Tibial artery (tissue), 4 donors: Measurements from ENCODE around the gene GSTT2B.
"Not testable (repeated sequence)": the region's sequence is repeated elsewhere in the genome, so short reads cannot be mapped to it uniquely, and the experiment has no call there.

Experiments used
- DNase-seq, 2 donors: peaks; one replicate each; pipeline ENCODE4 v3.0.0-alpha.2; 2019
- H3K27ac ChIP-seq, 2 donors: fragments of 200-600 bp; sonication (generic) in 1 of 2; 1 replicate in 1 of 2; 2 replicates in 1 of 2; pipeline ENCODE4 v1.5.1; 2018 to 2019; ENCODE audit warnings: mild to moderate bottlenecking in 1 of 2
- H3K27me3 ChIP-seq, 2 donors: fragments of 200-600 bp; sonication (generic) in 1 of 2; one replicate each; pipeline versions ENCODE4 v1.5.1 to v1.6.0; 2016 to 2019
- H3K36me3 ChIP-seq, 3 donors: fragments of 200-600 bp; sonication (generic) in 2 of 3; one replicate each; pipeline ENCODE4 v1.5.1; 2016 to 2019; ENCODE audit warnings: mild to moderate bottlenecking in 2 of 3
- H3K4me1 ChIP-seq, 4 donors: fragments of 200-600 bp; sonication (generic) in 2 of 4; 1 replicate in 3 of 4; 2 replicates in 1 of 4; pipeline ENCODE4 v1.5.1; 2016 to 2019
- H3K4me3 ChIP-seq, 2 donors: fragments of 200-600 bp; sonication (generic) in 1 of 2; 1 replicate in 1 of 2; 2 replicates in 1 of 2; pipeline ENCODE4 v1.5.1; 2018 to 2019; ENCODE audit warnings: mild to moderate bottlenecking in 2 of 2
- H3K9me3 ChIP-seq, 3 donors: fragments of 200-600 bp; sonication (generic) in 1 of 3; one replicate each; pipeline ENCODE4 v1.5.1; 2016 to 2019
- intact Hi-C: fragments of 100-400 bp; cut with DNase I; formaldehyde crosslinking; loops from one replicate; pipeline ENCODE4 v1.15.0; 2023; ENCODE audit warnings: low total_unique reads
- TF ChIP-seq, protein P1 (sequence below), 2 experiments: fragments of 200-600 bp in 1 of 2; fragments of 450-650 bp in 1 of 2; IDR thresholded peaks; one replicate each; pipeline ENCODE4 v1.5.1; 2017 to 2019; ENCODE audit warnings: antibody characterized with exemption in 2 of 2, mild to moderate bottlenecking in 1 of 2, moderate library complexity in 1 of 2

Gene GSTT2B

DNA sequence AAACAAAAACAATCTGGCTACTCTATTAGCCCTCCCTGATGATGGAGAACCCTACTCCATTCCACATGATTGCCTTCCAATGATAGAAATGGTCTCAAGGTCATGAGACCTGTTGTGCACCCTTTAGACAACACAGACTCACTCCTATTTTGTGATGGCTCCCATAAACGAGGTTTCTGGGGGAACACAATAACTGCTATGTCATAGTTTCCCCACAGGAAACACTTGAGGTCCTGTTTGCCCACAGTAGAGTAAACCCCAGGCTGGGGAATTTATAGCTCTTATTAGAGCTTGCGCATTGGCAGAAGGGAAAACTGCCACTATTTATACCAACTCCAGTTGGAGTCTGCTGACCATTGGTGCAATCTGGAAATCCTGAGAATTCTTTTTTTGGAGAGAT, 38.1 kb downstream of the GSTT2B start:
- Histone ChIP-seq H3K27me3 (no peaks in the 10 kb centered on the region), H3K36me3 (peaks cover 25 to 43% (median 33%) of the 10 kb centered on the region in 3 donors), H3K27ac (no peak overlapping the region), H3K4me1 (peaks cover 0 to 6% (median 0%) of the 10 kb centered on the region in 4 donors), H3K4me3 (no peak overlapping the region), H3K9me3 (no peaks in the 10 kb centered on the region)
- intact Hi-C loops: no loop called here
- TF ChIP-seq, protein P1, sequence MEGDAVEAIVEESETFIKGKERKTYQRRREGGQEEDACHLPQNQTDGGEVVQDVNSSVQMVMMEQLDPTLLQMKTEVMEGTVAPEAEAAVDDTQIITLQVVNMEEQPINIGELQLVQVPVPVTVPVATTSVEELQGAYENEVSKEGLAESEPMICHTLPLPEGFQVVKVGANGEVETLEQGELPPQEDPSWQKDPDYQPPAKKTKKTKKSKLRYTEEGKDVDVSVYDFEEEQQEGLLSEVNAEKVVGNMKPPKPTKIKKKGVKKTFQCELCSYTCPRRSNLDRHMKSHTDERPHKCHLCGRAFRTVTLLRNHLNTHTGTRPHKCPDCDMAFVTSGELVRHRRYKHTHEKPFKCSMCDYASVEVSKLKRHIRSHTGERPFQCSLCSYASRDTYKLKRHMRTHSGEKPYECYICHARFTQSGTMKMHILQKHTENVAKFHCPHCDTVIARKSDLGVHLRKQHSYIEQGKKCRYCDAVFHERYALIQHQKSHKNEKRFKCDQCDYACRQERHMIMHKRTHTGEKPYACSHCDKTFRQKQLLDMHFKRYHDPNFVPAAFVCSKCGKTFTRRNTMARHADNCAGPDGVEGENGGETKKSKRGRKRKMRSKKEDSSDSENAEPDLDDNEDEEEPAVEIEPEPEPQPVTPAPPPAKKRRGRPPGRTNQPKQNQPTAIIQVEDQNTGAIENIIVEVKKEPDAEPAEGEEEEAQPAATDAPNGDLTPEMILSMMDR (IDR thresholded peaks at IDR 0.05): no peak
- DNase-seq: no peak

DNA sequence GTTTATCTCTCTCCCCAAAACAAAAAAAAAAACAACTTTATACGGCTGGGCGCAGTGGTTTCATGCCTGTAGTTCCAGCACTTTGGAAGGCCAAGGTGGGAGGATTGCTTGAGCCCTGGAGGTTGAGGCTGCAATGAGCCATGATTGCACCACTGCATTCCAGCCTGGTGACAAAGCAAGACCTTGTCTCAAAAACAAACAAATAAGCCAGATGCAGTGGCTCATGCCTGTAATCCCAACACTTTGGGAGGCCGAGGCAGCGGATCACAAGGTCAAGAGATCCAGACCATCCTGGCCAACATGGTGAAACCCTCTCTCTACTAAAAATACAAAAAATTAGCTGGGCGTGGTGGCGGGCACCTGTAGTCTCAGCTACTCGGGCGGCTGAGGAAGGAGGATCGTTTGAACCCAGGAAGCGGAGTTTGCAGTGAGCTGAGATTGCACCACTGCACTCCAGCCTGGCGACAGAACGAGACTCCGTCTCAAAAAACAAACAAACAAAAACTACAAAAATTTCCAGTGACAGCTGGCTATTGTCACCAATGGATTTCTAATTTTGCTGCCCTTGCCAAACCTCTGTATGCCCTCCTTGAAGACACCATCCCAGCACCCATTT, 39.3 kb downstream of the GSTT2B start:
- not testable (repeated sequence) for H3K4me3 ChIP-seq

DNA sequence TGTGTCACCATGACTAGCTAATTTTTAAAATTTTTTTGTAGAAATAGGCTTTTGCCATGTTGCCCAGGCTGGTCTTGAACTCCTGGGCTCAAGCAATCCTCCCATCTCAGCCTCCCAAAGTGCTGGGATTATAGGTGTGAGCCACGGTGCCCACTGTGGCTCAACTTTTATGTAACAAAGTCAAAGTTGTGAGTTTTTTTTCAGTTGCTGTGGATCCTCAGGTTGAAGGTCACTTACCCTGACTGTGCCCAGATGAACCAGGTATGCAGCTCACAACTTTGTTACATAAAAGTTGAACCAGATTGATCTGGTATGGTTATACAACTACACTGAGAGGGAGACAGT, 40.8 kb downstream of the GSTT2B start:
- Histone ChIP-seq H3K27ac (peak overlapping the region in 1 of 2 donors; percentile 2), H3K36me3 (peaks cover 17 to 33% (median 21%) of the 10 kb centered on the region in 3 donors)

More for the DNA sequence above, 39.3 kb downstream of the GSTT2B start:
- H3K27ac ChIP-seq, intact Hi-C loops, H3K4me1 ChIP-seq, H3K27me3 ChIP-seq, H3K9me3 ChIP-seq: not testable (repeated sequence)
- peaks cover 25 to 43% (median 33%) of the 10 kb centered on the region in 3 donors for H3K36me3 ChIP-seq
- peak in 1 of 2 donors; percentile 44 for DNase-seq

DNA sequence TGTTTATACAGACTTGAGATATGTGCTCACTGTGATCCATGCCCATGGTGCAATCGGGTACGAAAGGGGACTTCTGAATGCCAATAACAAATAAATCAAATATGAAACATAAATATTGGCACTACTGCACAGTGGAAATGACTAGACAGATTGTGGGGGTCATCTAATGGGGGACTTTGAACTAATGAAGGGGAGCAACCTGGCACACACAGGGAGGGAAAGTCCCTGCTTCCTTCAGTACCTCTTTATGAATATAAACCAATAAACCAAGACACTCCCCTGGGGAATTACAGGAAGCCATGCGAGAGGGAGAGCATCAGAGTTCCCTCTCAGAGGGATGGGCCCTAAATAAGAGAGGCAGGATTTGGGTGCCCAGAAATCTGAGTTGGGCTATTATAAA, 45.7 kb downstream of the GSTT2B start:
- intact Hi-C loops: no loop called here

More for the DNA sequence above, 40.8 kb downstream of the GSTT2B start:
- DNase-seq, intact Hi-C loops, H3K4me3 ChIP-seq, H3K9me3 ChIP-seq, H3K4me1 ChIP-seq, H3K27me3 ChIP-seq: not testable (repeated sequence)

DNA sequence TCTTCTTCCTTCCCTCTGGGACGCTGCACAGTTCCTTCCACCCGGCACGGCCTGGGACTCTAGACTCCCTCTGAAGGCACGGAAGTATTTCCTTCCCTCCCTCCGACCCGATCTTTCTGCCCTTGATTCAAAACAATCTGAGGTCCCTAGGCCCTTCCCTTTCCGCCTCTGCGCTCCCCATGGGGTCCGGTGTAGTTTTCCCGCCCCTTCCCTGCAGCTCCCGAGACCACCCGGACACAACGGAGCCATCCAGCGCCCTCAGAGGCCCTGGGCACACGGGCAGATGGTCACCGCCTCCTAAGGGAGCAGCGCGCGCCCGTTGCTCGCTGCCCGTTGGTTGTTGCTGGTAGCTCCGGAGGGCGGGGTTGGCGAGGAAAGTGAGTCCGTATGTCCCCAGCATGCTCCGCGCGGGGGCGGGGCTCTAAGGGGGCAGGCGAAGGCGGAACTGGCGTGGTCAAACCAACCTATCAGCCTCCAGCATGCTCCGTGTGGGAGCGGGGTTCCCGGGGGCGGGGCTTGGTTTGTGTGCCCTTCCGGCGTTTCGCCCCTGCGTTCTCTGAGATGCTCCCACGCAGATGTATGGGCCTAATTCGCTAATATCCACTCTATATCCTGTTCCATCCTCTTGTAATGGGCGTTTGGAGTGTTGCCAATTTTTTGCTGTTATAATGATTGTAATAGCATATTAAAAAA, 47.2 kb downstream of the GSTT2B start:
- Histone ChIP-seq H3K4me1 (peaks cover 0 to 7% (median 3%) of the 10 kb centered on the region in 4 donors), H3K9me3 (no peaks in the 10 kb centered on the region), H3K36me3 (no peaks in the 10 kb centered on the region), H3K4me3 (peak overlapping the region; percentile 52 to 57), H3K27me3 (no peaks in the 10 kb centered on the region), H3K27ac (peak overlapping the region; percentile 76 to 82)
- peak; percentile 100 for DNase-seq
- intact Hi-C loops: no loop called here
- TF ChIP-seq, protein P1 (IDR thresholded peaks at IDR 0.05): no peak

More for the DNA sequence above, 45.7 kb downstream of the GSTT2B start:
- Histone ChIP-seq H3K4me1 (peaks cover 0 to 7% (median 3%) of the 10 kb centered on the region in 4 donors), H3K27ac (no peak overlapping the region), H3K36me3 (peaks cover 0 to 7% (median 6%) of the 10 kb centered on the region in 3 donors), H3K27me3 (no peaks in the 10 kb centered on the region), H3K9me3 (no peaks in the 10 kb centered on the region), H3K4me3 (no peak overlapping the region)
- peak in 1 of 2 donors; percentile 10 for DNase-seq
- TF ChIP-seq, protein P1 (IDR thresholded peaks at IDR 0.05): no peak

DNA sequence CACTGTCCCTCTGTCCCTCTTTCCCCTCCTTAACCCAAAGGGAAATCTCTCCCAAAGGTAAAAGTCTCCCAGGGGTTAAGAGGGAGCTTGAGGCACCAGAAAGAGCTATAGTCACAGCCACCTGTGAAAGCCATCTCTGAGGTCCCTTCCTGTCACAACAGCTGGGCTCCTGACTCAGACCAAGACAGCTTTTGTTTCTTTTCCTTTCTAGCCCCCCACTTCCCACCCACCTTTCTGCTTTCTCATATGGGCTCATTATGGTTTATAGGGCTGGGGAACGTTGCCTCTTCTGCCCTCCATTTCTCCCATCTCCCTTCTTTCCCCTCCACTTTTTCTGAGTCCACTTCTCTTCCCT, 47.7 kb downstream of the GSTT2B start:
- H3K36me3 ChIP-seq: no peaks in the 10 kb centered on the region
- peaks cover 0 to 7% (median 3%) of the 10 kb centered on the region in 4 donors for H3K4me1 ChIP-seq
- H3K27ac ChIP-seq: peak overlapping the region; percentile 76 to 82
- no peaks in the 10 kb centered on the region for H3K27me3 ChIP-seq
- TF ChIP-seq, protein P1 (IDR thresholded peaks at IDR 0.05): no peak
- no peak for DNase-seq
- peak overlapping the region; percentile 52 to 57 for H3K4me3 ChIP-seq
- no peaks in the 10 kb centered on the region for H3K9me3 ChIP-seq
- intact Hi-C loops: no loop called here
